HG02885 (cell line): Measurements from ENCODE around the gene FLG2.

Experiments used
- ATAC-seq: cut with Tn5 transposase; IDR thresholded peaks from one replicate; pipeline ENCODE4 v1.9.1; 2021; ENCODE audit warnings: mild to moderate bottlenecking; ENCODE audit not compliant: unreplicated experiment, poor library complexity

The FLG2 gene

GRCh38 chr1:152359906-152360305, at the start of gene FLG2:
TSS of gene FLG2 (minus strand) at chr1:152360006. CDS start at chr1:152358884, 1,122 bp downstream.
- ATAC-seq = no peak

GRCh38 chr1:152408664-152409063, 48.9 kb upstream of the FLG2 start:
- no peak for ATAC-seq

- ATAC-seq = no peak
These were observed 39.2 kb upstream of the FLG2 start for GRCh38 chr1:152398812-152399698.

- ATAC-seq = no peak
These were observed 37.7 kb upstream of the FLG2 start for GRCh38 chr1:152397474-152397873.

GRCh38 chr1:152394151-152394550, 34.3 kb upstream of the FLG2 start:
- ATAC-seq = no peak

GRCh38 chr1:152392909-152393308, 33.1 kb upstream of the FLG2 start:
- ATAC-seq = no peak

GRCh38 chr1:152388889-152389288, 29.1 kb upstream of the FLG2 start:
- ATAC-seq = no peak

GRCh38 chr1:152386940-152387339, 27.1 kb upstream of the FLG2 start:
- no peak for ATAC-seq

- ATAC-seq = no peak
These were observed 21.1 kb upstream of the FLG2 start for GRCh38 chr1:152380932-152381331.

- ATAC-seq = no peak
These were observed 14.6 kb upstream of the FLG2 start for GRCh38 chr1:152374451-152374850.

GRCh38 chr1:152372672-152373071, 12.9 kb upstream of the FLG2 start:
- ATAC-seq = no peak

- ATAC-seq = no peak
These were observed 7.6 kb upstream of the FLG2 start for GRCh38 chr1:152367436-152367835.

GRCh38 chr1:152356736-152357135, 3.1 kb downstream of the FLG2 start:
- no peak for ATAC-seq

- no peak for ATAC-seq
These were observed 10.2 kb downstream of the FLG2 start for GRCh38 chr1:152349611-152350010.

- ATAC-seq = no peak
These were observed 11.4 kb downstream of the FLG2 start for GRCh38 chr1:152348447-152348846.

- ATAC-seq = no peak
These were observed 12.6 kb downstream of the FLG2 start for GRCh38 chr1:152347116-152347728.

GRCh38 chr1:152344438-152344837, 15.4 kb downstream of the FLG2 start:
- ATAC-seq = no peak

- no peak for ATAC-seq
These were observed 16.8 kb downstream of the FLG2 start for GRCh38 chr1:152343006-152343405.

GRCh38 chr1:152335399-152335798, 24.4 kb downstream of the FLG2 start:
- no peak for ATAC-seq

GRCh38 chr1:152328801-152329391, 30.9 kb downstream of the FLG2 start:
- ATAC-seq = no peak

- no peak for ATAC-seq
These were observed 34.7 kb downstream of the FLG2 start, which contains the start of gene FLG for GRCh38 chr1:152325111-152325510. TSS of gene FLG (minus strand) at chr1:152325239. CDS start at chr1:152315456, 9,783 bp downstream.
